Gastroesophageal sphincter (tissue), 3 donors: Measurements from ENCODE around the gene GOLGA8O.
"Not testable (repeated sequence)": the region's sequence is repeated elsewhere in the genome, so short reads cannot be mapped to it uniquely, and the experiment has no call there.

Source experiments
- CTCF ChIP-seq, 4 experiments: fragments of 200-600 bp in 2 of 4; fragments of 450-650 bp in 2 of 4; sonication (generic) in 1 of 4; IDR thresholded peaks; one replicate each; pipeline ENCODE4 v1.5.1; 2017 to 2019; ENCODE audit warnings: antibody characterized with exemption in 4 of 4, mild to moderate bottlenecking in 2 of 4, moderate library complexity in 2 of 4
- POLR2A ChIP-seq, 2 donors: fragments of 450-650 bp; IDR thresholded peaks; one replicate each; pipeline ENCODE4 v1.6.1; 2017; ENCODE audit warnings: antibody characterized with exemption in 2 of 2, mild to moderate bottlenecking in 2 of 2, moderate library complexity in 1 of 2
- POLR2AphosphoS5 ChIP-seq: sonication (generic); formaldehyde crosslinking; IDR thresholded peaks from one replicate; pipeline ENCODE4 v1.6.1; 2017; ENCODE audit warnings: antibody characterized with exemption

GRCh38 chr15:32440445-32440977 lies 14.9 kb downstream of the GOLGA8O start:
- TF ChIP-seq CTCF (IDR thresholded peaks at IDR 0.05), result peak in 1 of 4 experiments; percentile 32
- TF ChIP-seq POLR2A (IDR thresholded peaks at IDR 0.05); POLR2AphosphoS5: not testable (repeated sequence)
